ENCODE results near the gene AP4B1.

- TF ChIP-seq GATA2 (IDR thresholded peaks at IDR 0.05; ENCODE audit: low read depth, low read length) = no peak
- no peak for TF ChIP-seq GATA3 (IDR thresholded peaks at IDR 0.05; ENCODE audit: low read depth, low read length)
These were observed 8.7 kb upstream of the AP4B1 start for GRCh38 chr1:113913312-113913668.

All from SH-SY5Y (cell line).